Parathyroid adenoma (tissue), 2 donors: ENCODE data around the gene ULK4.

Source experiments
- H2AFZ ChIP-seq: fragments of 300-600 bp; sonication (generic); one replicate; pipeline ENCODE4 v1.7.0; 2017; ENCODE audit warnings: antibody characterized with exemption, mild to moderate bottlenecking
- H3K27ac ChIP-seq: fragments of 300-600 bp; sonication (generic); one replicate; pipeline ENCODE4 v1.7.0; 2017
- H3K27me3 ChIP-seq: fragments of 300-600 bp; sonication (generic); one replicate; pipeline ENCODE4 v1.7.0; 2017; ENCODE audit warnings: low read length; ENCODE audit not compliant: control insufficient read depth, insufficient read depth
- H3K36me3 ChIP-seq: fragments of 300-600 bp; sonication (generic); one replicate; pipeline ENCODE4 v1.7.0; 2017; ENCODE audit warnings: low read length; ENCODE audit not compliant: control insufficient read depth, insufficient read depth
- H3K4me1 ChIP-seq: fragments of 300-600 bp; sonication (generic); one replicate; pipeline ENCODE4 v1.7.0; 2017; ENCODE audit warnings: control low read depth
- H3K4me2 ChIP-seq: fragments of 300-600 bp; sonication (generic); one replicate; pipeline ENCODE4 v1.7.0; 2017; ENCODE audit warnings: low read length
- H3K4me3 ChIP-seq: fragments of 300-600 bp; sonication (generic); one replicate; pipeline ENCODE4 v1.7.0; 2017; ENCODE audit warnings: low read depth, low read length
- H3K79me2 ChIP-seq: fragments of 300-600 bp; sonication (generic); one replicate; pipeline ENCODE4 v1.7.0; 2017; ENCODE audit warnings: control low read depth
- H3K9ac ChIP-seq: fragments of 300-600 bp; sonication (generic); one replicate; pipeline ENCODE4 v1.7.0; 2017; ENCODE audit warnings: mild to moderate bottlenecking
- H3K9me3 ChIP-seq: fragments of 300-600 bp; sonication (generic); one replicate; pipeline ENCODE4 v1.7.0; 2017; ENCODE audit warnings: low read length; ENCODE audit not compliant: control insufficient read depth
- CTCF ChIP-seq: fragments of 300-600 bp; sonication (generic); IDR thresholded peaks from one replicate; pipeline ENCODE4 v1.7.0; 2017; ENCODE audit warnings: antibody characterized with exemption, mild to moderate bottlenecking
- donor health status: primary hyperparathyroidism.

ULK4 gene

GRCh38 chr3:41208507-41209220 lies 753.2 kb downstream of the ULK4 start:
- Histone ChIP-seq H3K4me3 (no peak overlapping the region), H3K27me3 (no peaks in the 10 kb centered on the region), H3K9me3 (no peaks in the 10 kb centered on the region), H3K36me3 (no peaks in the 10 kb centered on the region), H3K9ac (no peak overlapping the region), H3K4me1 (peaks cover 42% of the 10 kb centered on the region), H3K27ac (no peak overlapping the region), H2AFZ (no peak overlapping the region), H3K4me2 (peak overlapping the region; percentile 30), H3K79me2 (peaks cover 84% of the 10 kb centered on the region)
- TF ChIP-seq CTCF: no peak

GRCh38 chr3:41207355-41207754 lies 754.5 kb downstream of the ULK4 start:
- Histone ChIP-seq H3K27ac (no peak overlapping the region), H2AFZ (no peak overlapping the region), H3K36me3 (no peaks in the 10 kb centered on the region), H3K4me3 (no peak overlapping the region), H3K79me2 (peaks cover 82% of the 10 kb centered on the region), H3K27me3 (no peaks in the 10 kb centered on the region), H3K9ac (no peak overlapping the region), H3K9me3 (no peaks in the 10 kb centered on the region), H3K4me2 (no peak overlapping the region), H3K4me1 (peaks cover 42% of the 10 kb centered on the region)
- TF ChIP-seq CTCF: no peak

- H3K9ac ChIP-seq: no peak overlapping the region
- no peaks in the 10 kb centered on the region for H3K27me3 ChIP-seq
- H3K79me2 ChIP-seq: peaks cover 81% of the 10 kb centered on the region
- H3K4me3 ChIP-seq: no peak overlapping the region
- H2AFZ ChIP-seq: no peak overlapping the region
- H3K4me2 ChIP-seq: peak overlapping the region; percentile 16
- H3K36me3 ChIP-seq: no peaks in the 10 kb centered on the region
- no peak for TF ChIP-seq CTCF
- H3K4me1 ChIP-seq: peaks cover 49% of the 10 kb centered on the region
- no peaks in the 10 kb centered on the region for H3K9me3 ChIP-seq
- no peak overlapping the region for H3K27ac ChIP-seq
Measured at GRCh38 chr3:41205591-41205990, 756.3 kb downstream of the ULK4 start.

- no peak for TF ChIP-seq CTCF
- H3K27ac ChIP-seq: no peak overlapping the region
- H3K4me2 ChIP-seq: no peak overlapping the region
- H3K9me3 ChIP-seq: no peaks in the 10 kb centered on the region
- H3K36me3 ChIP-seq: no peaks in the 10 kb centered on the region
- no peak overlapping the region for H2AFZ ChIP-seq
- H3K4me1 ChIP-seq: peaks cover 49% of the 10 kb centered on the region
- no peaks in the 10 kb centered on the region for H3K27me3 ChIP-seq
- no peak overlapping the region for H3K9ac ChIP-seq
- H3K79me2 ChIP-seq: peaks cover 75% of the 10 kb centered on the region
- no peak overlapping the region for H3K4me3 ChIP-seq
Measured at GRCh38 chr3:41204369-41204768, 757.5 kb downstream of the ULK4 start.

GRCh38 chr3:41202834-41203345 lies 759.0 kb downstream of the ULK4 start:
- Histone ChIP-seq H3K4me2 (peak overlapping the region; percentile 84), H3K27ac (no peak overlapping the region), H3K4me3 (peak overlapping the region; percentile 85), H3K9ac (no peak overlapping the region), H3K27me3 (no peaks in the 10 kb centered on the region), H3K4me1 (peaks cover 39% of the 10 kb centered on the region), H3K36me3 (no peaks in the 10 kb centered on the region), H3K79me2 (peaks cover 62% of the 10 kb centered on the region), H3K9me3 (no peaks in the 10 kb centered on the region), H2AFZ (no peak overlapping the region)
- TF ChIP-seq CTCF: peak; percentile 43
